ENCODE measurements around the gene PPP6R2. TPM values are rescaled to one million over a fixed set of nuclear protein-coding genes. Genes with fewer than 3 reads are reported as not detected.
A peak's percentile ranks its signal among the peaks of the same experiment; 100 is the strongest.

Gene PPP6R2
- total and polyA plus RNA-seq, 2 donors (not counting 1 experiment from before 2014, with no cell fraction given) = 19.7 to 44.4 TPM

DNA sequence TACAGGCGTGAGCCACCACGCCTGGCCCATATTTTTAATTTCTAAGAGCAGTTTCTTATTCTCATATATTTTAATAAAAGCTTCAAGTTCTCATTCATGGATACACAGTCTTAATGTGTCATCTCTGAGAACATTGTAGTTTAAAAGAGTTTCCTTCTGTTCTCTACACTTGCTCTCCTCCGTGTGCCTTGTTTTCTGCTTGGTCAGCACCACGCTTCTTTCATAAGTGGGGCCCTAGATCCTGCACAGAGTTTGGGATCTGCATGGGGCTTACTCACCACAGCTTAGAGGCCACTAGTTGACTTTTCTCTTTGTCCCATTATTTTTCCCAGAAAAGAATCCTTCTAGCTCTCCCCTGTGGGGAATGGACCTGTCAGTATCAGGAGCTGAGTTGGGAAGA lies 58.8 kb downstream of the PPP6R2 start:
- Histone ChIP-seq H3K27ac (ENCODE audit: insufficient read depth, low read length) (no peak overlapping the region), H3K9me3 (ENCODE audit: control insufficient read depth, insufficient read depth, low read depth, low read length) (no peaks in the 10 kb centered on the region), H3K4me2 (ENCODE audit: extremely low read depth, insufficient read depth, low read length) (no peak overlapping the region), H2AFZ (ENCODE audit: low read length) (no peak overlapping the region), H3K36me3 (ENCODE audit: control insufficient read depth, insufficient read depth, low read length) (no peaks in the 10 kb centered on the region), H3K4me1 (ENCODE audit: control insufficient read depth, extremely low read depth, insufficient read depth, low read length) (no peaks in the 10 kb centered on the region), H3K79me2 (ENCODE audit: control insufficient read depth, insufficient read depth, low read length) (peaks cover 2% of the 10 kb centered on the region), H3K4me3 (replicated peaks in 1 of 4; ENCODE audit: control extremely low read depth in 1 of 4, insufficient read depth in 1 of 4, low read depth in 3 of 4, low read length in 4 of 4) (no peak overlapping the region), H3K9ac (ENCODE audit: insufficient read depth, low read length) (no peak overlapping the region), H3K27me3 (ENCODE audit: control insufficient read depth, insufficient read depth, low read length) (no peaks in the 10 kb centered on the region), H4K20me1 (ENCODE audit: control insufficient read depth, extremely low read depth, insufficient read depth, low read length) (no peaks in the 10 kb centered on the region)
- DNase-seq (ENCODE audit: low read depth in 2 of 2) = no peak
- TF ChIP-seq EZH2 (IDR thresholded peaks at IDR 0.05; ENCODE audit: low read length, missing control alignments) = no peak
- TF ChIP-seq, protein P1, sequence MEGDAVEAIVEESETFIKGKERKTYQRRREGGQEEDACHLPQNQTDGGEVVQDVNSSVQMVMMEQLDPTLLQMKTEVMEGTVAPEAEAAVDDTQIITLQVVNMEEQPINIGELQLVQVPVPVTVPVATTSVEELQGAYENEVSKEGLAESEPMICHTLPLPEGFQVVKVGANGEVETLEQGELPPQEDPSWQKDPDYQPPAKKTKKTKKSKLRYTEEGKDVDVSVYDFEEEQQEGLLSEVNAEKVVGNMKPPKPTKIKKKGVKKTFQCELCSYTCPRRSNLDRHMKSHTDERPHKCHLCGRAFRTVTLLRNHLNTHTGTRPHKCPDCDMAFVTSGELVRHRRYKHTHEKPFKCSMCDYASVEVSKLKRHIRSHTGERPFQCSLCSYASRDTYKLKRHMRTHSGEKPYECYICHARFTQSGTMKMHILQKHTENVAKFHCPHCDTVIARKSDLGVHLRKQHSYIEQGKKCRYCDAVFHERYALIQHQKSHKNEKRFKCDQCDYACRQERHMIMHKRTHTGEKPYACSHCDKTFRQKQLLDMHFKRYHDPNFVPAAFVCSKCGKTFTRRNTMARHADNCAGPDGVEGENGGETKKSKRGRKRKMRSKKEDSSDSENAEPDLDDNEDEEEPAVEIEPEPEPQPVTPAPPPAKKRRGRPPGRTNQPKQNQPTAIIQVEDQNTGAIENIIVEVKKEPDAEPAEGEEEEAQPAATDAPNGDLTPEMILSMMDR (conservative IDR thresholded peaks at IDR 0.05 in 1 of 2, IDR thresholded peaks at IDR 0.05 in 1 of 2; ENCODE audit: low read depth in 1 of 2, low read length in 2 of 2) = no peak

DNA sequence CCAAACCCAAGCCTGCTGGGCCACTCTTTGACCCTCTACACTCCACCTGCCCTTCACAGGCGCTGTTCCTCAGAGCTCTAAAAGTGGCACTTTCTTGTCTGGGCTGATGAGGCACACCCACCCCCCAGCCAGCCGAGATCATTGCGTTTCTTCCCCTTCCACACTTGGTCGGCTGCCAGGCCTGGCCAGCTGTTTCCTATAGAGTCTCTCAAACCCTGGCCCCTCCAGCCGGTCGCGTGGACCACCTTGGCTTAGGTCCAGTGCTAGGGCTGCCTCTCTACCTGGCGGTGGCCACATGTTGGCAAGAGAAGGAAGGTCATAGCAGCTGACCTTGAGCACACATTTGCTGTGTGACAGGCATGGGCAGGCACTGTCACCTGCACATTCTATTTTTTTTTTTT lies 60.6 kb downstream of the PPP6R2 start:
- no peak overlapping the region for H3K4me3 ChIP-seq (replicated peaks in 1 of 4; ENCODE audit: control extremely low read depth in 1 of 4, insufficient read depth in 1 of 4, low read depth in 3 of 4, low read length in 4 of 4)

DNA sequence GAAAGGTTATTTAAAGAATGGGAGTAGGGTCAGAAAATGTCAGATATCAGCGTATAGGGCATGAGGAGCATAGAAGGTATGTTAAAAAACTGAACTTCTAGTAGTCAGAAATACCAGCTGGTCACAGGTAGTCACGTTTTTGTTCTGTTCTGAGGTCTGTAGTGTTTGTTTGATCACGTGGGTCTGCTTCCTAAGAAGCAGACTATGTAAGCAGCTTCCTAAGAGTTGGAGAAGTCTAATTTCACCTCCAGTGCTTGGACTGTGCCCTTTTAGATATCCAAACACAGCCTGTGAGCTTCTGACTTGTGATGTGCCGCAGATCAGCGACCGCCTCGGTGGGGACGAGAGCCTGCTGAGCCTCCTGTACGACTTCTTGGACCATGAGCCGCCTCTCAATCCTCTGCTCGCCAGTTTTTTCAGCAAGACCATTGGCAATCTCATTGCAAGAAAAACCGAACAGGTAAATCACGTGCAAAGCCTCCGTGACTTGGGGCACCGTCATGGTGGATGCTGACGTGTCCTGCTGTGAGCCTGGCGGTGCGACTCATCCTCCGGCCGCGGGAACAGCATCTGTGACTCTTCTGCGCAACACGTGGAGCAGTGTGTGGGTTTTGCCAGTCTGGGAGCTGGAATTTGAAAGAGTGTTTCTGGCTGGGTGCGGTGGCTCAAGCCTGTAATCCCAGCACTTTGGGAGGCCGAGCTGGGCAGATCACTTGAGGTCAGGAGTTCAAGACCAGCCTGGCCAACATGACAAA lies 63.5 kb downstream of the PPP6R2 start:
- no peak overlapping the region for H3K27ac ChIP-seq (ENCODE audit: insufficient read depth, low read length)
- no peak for DNase-seq (ENCODE audit: low read depth in 2 of 2)
- H4K20me1 ChIP-seq (ENCODE audit: control insufficient read depth, extremely low read depth, insufficient read depth, low read length) = no peaks in the 10 kb centered on the region
- no peaks in the 10 kb centered on the region for H3K27me3 ChIP-seq (ENCODE audit: control insufficient read depth, insufficient read depth, low read length)
- H3K36me3 ChIP-seq (ENCODE audit: control insufficient read depth, insufficient read depth, low read length) = peaks cover 2% of the 10 kb centered on the region
- no peak overlapping the region for H3K4me2 ChIP-seq (ENCODE audit: extremely low read depth, insufficient read depth, low read length)
- H3K9me3 ChIP-seq (ENCODE audit: control insufficient read depth, insufficient read depth, low read depth, low read length) = no peaks in the 10 kb centered on the region
- no peaks in the 10 kb centered on the region for H3K4me1 ChIP-seq (ENCODE audit: control insufficient read depth, extremely low read depth, insufficient read depth, low read length)
- TF ChIP-seq EZH2 (IDR thresholded peaks at IDR 0.05; ENCODE audit: low read length, missing control alignments) = no peak
- TF ChIP-seq, protein P1 (conservative IDR thresholded peaks at IDR 0.05 in 1 of 2, IDR thresholded peaks at IDR 0.05 in 1 of 2; ENCODE audit: low read depth in 1 of 2, low read length in 2 of 2) = no peak
- no peak overlapping the region for H2AFZ ChIP-seq (ENCODE audit: low read length)
- peaks cover 2% of the 10 kb centered on the region for H3K79me2 ChIP-seq (ENCODE audit: control insufficient read depth, insufficient read depth, low read length)
- no peak overlapping the region for H3K9ac ChIP-seq (ENCODE audit: insufficient read depth, low read length)
- H3K4me3 ChIP-seq (replicated peaks in 1 of 4; ENCODE audit: control extremely low read depth in 1 of 4, insufficient read depth in 1 of 4, low read depth in 3 of 4, low read length in 4 of 4) = no peak overlapping the region

More for the DNA sequence above, 60.6 kb downstream of the PPP6R2 start:
- Histone ChIP-seq H3K4me2 (ENCODE audit: extremely low read depth, insufficient read depth, low read length) (no peak overlapping the region), H3K9ac (ENCODE audit: insufficient read depth, low read length) (no peak overlapping the region), H3K27me3 (ENCODE audit: control insufficient read depth, insufficient read depth, low read length) (no peaks in the 10 kb centered on the region), H3K79me2 (ENCODE audit: control insufficient read depth, insufficient read depth, low read length) (peaks cover 2% of the 10 kb centered on the region), H3K4me1 (ENCODE audit: control insufficient read depth, extremely low read depth, insufficient read depth, low read length) (no peaks in the 10 kb centered on the region), H4K20me1 (ENCODE audit: control insufficient read depth, extremely low read depth, insufficient read depth, low read length) (no peaks in the 10 kb centered on the region), H2AFZ (ENCODE audit: low read length) (no peak overlapping the region), H3K27ac (ENCODE audit: insufficient read depth, low read length) (no peak overlapping the region), H3K9me3 (ENCODE audit: control insufficient read depth, insufficient read depth, low read depth, low read length) (no peaks in the 10 kb centered on the region), H3K36me3 (ENCODE audit: control insufficient read depth, insufficient read depth, low read length) (no peaks in the 10 kb centered on the region)
- DNase-seq (ENCODE audit: low read depth in 2 of 2) = peak in 1 of 2 donors; percentile 17
- no peak for TF ChIP-seq EZH2 (IDR thresholded peaks at IDR 0.05; ENCODE audit: low read length, missing control alignments)
- TF ChIP-seq, protein P1 (conservative IDR thresholded peaks at IDR 0.05 in 1 of 2, IDR thresholded peaks at IDR 0.05 in 1 of 2; ENCODE audit: low read depth in 1 of 2, low read length in 2 of 2) = no peak
